ENCODE measurements around the gene SCRN1.

DNA sequence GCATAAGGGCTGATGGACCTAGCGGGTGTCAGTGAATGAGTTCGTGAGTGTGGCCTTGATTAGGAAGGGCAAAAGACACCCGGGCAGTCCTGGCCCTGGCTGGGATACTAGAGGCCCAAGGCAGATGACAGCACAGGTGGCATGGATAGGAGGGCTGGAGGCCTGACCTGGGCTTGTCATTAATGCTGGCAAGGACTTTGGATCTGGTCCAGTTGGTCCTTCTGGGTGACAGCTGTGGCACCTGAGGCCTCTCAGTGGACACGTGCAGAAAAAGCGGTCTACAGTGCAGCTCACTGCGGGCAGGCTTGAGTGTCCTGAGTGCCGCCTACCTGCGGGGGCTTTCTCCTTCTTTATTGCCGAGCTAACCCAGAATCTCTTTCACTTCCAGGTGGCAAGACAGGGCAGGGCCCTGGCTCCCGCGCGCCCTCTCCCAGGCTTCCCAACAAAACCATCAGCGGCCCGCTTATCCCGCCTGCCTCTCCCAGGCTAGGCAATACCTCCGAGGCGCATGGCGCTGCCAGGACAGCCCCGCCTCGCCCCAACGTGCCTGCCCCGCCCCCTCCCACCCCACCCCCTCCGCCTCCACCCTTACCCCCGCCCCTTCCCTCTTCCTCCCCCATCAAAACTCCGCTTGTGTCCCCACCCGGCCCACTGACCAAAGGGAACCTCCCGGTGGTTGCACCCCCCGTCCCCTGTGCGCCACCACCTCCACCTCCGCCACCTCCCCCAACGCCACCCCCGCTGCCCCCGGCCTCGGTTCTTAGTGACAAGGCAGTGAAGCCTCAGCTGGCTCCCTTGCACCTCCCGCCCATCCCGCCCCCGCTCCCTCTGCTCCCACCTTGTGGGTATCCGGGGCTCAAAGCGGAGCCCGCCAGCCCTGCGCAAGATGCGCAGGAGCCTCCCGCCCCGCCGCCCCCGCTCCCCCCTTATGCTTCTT lies 105.9 kb downstream of the SCRN1 start:
- TF ChIP-seq CTCF (IDR thresholded peaks at IDR 0.05): no peak
- no peak for TF ChIP-seq POLR2A (IDR thresholded peaks at IDR 0.05)
- no peak for TF ChIP-seq EP300 (IDR thresholded peaks at IDR 0.05)

All from ovary (tissue), 3 donors.